Gastrocnemius medialis (tissue), 4 donors: ENCODE results near the gene PATL2. TPM values are rescaled to one million over a fixed set of nuclear protein-coding genes. Genes with fewer than 3 reads are reported as not detected.
"Not testable (repeated sequence)": the region's sequence is repeated elsewhere in the genome, so short reads cannot be mapped to it uniquely, and the experiment has no call there.

ENCODE experiments used
- ATAC-seq, 2 donors: fragments of 150-250 bp; one replicate each; pipeline ENCODE4 v1.9.1; 2016
- DNase-seq, 2 donors: peaks; one replicate each; pipeline ENCODE4 v3.0.0-alpha.2; 2019
- H3K27ac ChIP-seq, 4 donors: fragments of 200-600 bp; sonication (generic); 1 replicate in 1 of 4; 2 replicates in 3 of 4; pipeline ENCODE4 v1.5.1; 2016 to 2018; ENCODE audit warnings: mild to moderate bottlenecking in 2 of 4, moderate library complexity in 1 of 4
- H3K27me3 ChIP-seq, 3 donors: fragments of 200-600 bp; sonication (generic) in 2 of 3; 1 replicate in 1 of 3; 2 replicates in 2 of 3; pipeline versions ENCODE4 v1.5.1 to v1.6.0; 2016 to 2019; ENCODE audit warnings: mild to moderate bottlenecking in 1 of 3, moderate library complexity in 1 of 3
- H3K36me3 ChIP-seq, 2 donors: fragments of 200-600 bp; sonication (generic) in 1 of 2; one replicate each; pipeline ENCODE4 v1.5.1; 2017 to 2018
- H3K4me1 ChIP-seq, 2 donors: fragments of 200-600 bp; sonication (generic) in 1 of 2; one replicate each; pipeline ENCODE4 v1.5.1; 2016 to 2017; ENCODE audit warnings: mild to moderate bottlenecking in 2 of 2
- H3K4me3 ChIP-seq, 4 donors: fragments of 200-600 bp; sonication (generic) in 3 of 4; 1 replicate in 1 of 4; 2 replicates in 3 of 4; pipeline ENCODE4 v1.5.1; 2016 to 2019; ENCODE audit warnings: mild to moderate bottlenecking in 2 of 4
- H3K9me3 ChIP-seq, 3 donors: fragments of 200-600 bp; sonication (generic) in 2 of 3; 1 replicate in 1 of 3; 2 replicates in 2 of 3; pipeline ENCODE4 v1.5.1; 2016 to 2019
- CTCF ChIP-seq, 5 experiments: fragments of 450-650 bp in 3 of 5; fragments of 200-600 bp in 2 of 5; sonication (generic) in 2 of 5; IDR thresholded peaks in 4 of 5; conservative IDR thresholded peaks in 1 of 5; 1 replicate in 4 of 5; 2 replicates in 1 of 5; pipeline ENCODE4 v1.5.1; 2016 to 2019; ENCODE audit warnings: antibody characterized with exemption in 5 of 5, mild to moderate bottlenecking in 3 of 5, moderate library complexity in 3 of 5
- POLR2A ChIP-seq, 2 donors: fragments of 450-650 bp; IDR thresholded peaks; one replicate each; pipeline ENCODE4 v1.6.1; 2017; ENCODE audit warnings: antibody characterized with exemption in 2 of 2, mild to moderate bottlenecking in 2 of 2, moderate library complexity in 2 of 2
- in situ Hi-C, 4 donors: fragments of 200-750 bp; cut with MboI; loops; one replicate each; pipeline versions ENCODE4 v1.15.0 to v1.8.0; 2017; ENCODE audit warnings: low sequenced_read_pairs in 4 of 4
- intact Hi-C: fragments of 100-400 bp; cut with DNase I; formaldehyde crosslinking; loops from one replicate; pipeline ENCODE4 v1.15.1; 2023; ENCODE audit warnings: low total_unique reads
- total RNA-seq, 4 donors: library from RNA; depleted of rRNA; stranded (reverse); fragments of >200 nt; gene quantifications; one replicate each; pipeline versions ENCODE4 v1.1.0 to v1.2.3, GENCODE V29; 2016

The PATL2 gene
- total RNA-seq, 4 donors from 2014 or later = 0.13 TPM; not detected in 3

- in situ Hi-C loops = loop anchor here in 3 of 4 donors (25.0 kb wide), 1 partner anchor 141 kb away; no protein-coding TSS in a partner anchor
- no peaks in the 10 kb centered on the region for H3K27me3 ChIP-seq
- TF ChIP-seq POLR2A (IDR thresholded peaks at IDR 0.05) = peak; percentile 80 to 87
- TF ChIP-seq CTCF (IDR thresholded peaks at IDR 0.05 in 4 of 5, conservative IDR thresholded peaks at IDR 0.05 in 1 of 5) = no peak
- peaks cover 0 to 8% of the 10 kb centered on the region in 2 donors for H3K36me3 ChIP-seq
- DNase-seq = peak; percentile 90 to 96
- peak overlapping the region; percentile 60 to 98 (median 84) for H3K4me3 ChIP-seq
- intact Hi-C loops = loop anchor here (1.0 to 5.0 kb wide), 5 partner anchors 17 to 936 kb away; partner anchors contain the start of genes B2M, EIF3J, PATL2 and SERF2
- ATAC-seq = peak; percentile 98
- H3K4me1 ChIP-seq = peaks cover 16 to 24% of the 10 kb centered on the region in 2 donors
- H3K9me3 ChIP-seq = no peaks in the 10 kb centered on the region
- H3K27ac ChIP-seq = peak overlapping the region; percentile 87 to 100 (median 96)
Measured at GRCh38 chr15:44728576-44729407, 17.7 kb upstream of the PATL2 start.

- intact Hi-C loops (loop anchor here (2.0 to 5.0 kb wide), 4 partner anchors 65 to 936 kb away; partner anchors contain the start of genes EIF3J, SERF2 and SPG11), in situ Hi-C loops (loop anchor here in 3 of 4 donors (25.0 kb wide), 1 partner anchor 141 kb away; no protein-coding TSS in a partner anchor)
- Histone ChIP-seq H3K4me3 (peak overlapping the region; percentile 60 to 98 (median 84)), H3K4me1 (peaks cover 16 to 24% of the 10 kb centered on the region in 2 donors), H3K27ac (peak overlapping the region; percentile 87 to 100 (median 96))
- H3K9me3 ChIP-seq, H3K27me3 ChIP-seq, ATAC-seq, H3K36me3 ChIP-seq, DNase-seq: not testable (repeated sequence)
Measured at GRCh38 chr15:44728232-44728575, 17.1 kb upstream of the PATL2 start.

GRCh38 chr15:44727485-44728231 lies 16.5 kb upstream of the PATL2 start:
- ATAC-seq (no peak), DNase-seq (no peak)
- H3K27ac ChIP-seq = peak overlapping the region; percentile 87 to 100 (median 96)
- peaks cover 16 to 24% of the 10 kb centered on the region in 2 donors for H3K4me1 ChIP-seq
- H3K36me3 ChIP-seq = peaks cover 0 to 8% of the 10 kb centered on the region in 2 donors
- no peak for TF ChIP-seq POLR2A (IDR thresholded peaks at IDR 0.05)
- no peak for TF ChIP-seq CTCF (IDR thresholded peaks at IDR 0.05 in 4 of 5, conservative IDR thresholded peaks at IDR 0.05 in 1 of 5)
- in situ Hi-C loops (loop anchor here in 3 of 4 donors (25.0 kb wide), 1 partner anchor 140 kb away; no protein-coding TSS in a partner anchor), intact Hi-C loops (loop anchor here (2.0 to 5.0 kb wide), 4 partner anchors 65 to 935 kb away; partner anchors contain the start of genes EIF3J, SERF2 and SPG11)
- H3K9me3 ChIP-seq = no peaks in the 10 kb centered on the region
- H3K27me3 ChIP-seq = no peaks in the 10 kb centered on the region
- H3K4me3 ChIP-seq = peak overlapping the region in 1 of 4 donors; percentile 88

GRCh38 chr15:44726568-44727484 lies 15.7 kb upstream of the PATL2 start:
- H3K36me3 ChIP-seq = peaks cover 0 to 5% of the 10 kb centered on the region in 2 donors
- peak in 1 of 2 donors; percentile 29 for DNase-seq
- peak overlapping the region; percentile 87 to 100 (median 96) for H3K27ac ChIP-seq
- no peaks in the 10 kb centered on the region for H3K9me3 ChIP-seq
- intact Hi-C loops = loop anchor here (5.0 kb wide), 2 partner anchors 190 to 935 kb away; partner anchors contain the start of genes EIF3J and SERF2
- H3K4me3 ChIP-seq = peak overlapping the region in 1 of 4 donors; percentile 15
- in situ Hi-C loops = loop anchor here in 3 of 4 donors (25.0 kb wide), 1 partner anchor 140 kb away; no protein-coding TSS in a partner anchor
- TF ChIP-seq POLR2A (IDR thresholded peaks at IDR 0.05) (peak; percentile 18 to 33), CTCF (IDR thresholded peaks at IDR 0.05 in 4 of 5, conservative IDR thresholded peaks at IDR 0.05 in 1 of 5) (no peak)
- no peaks in the 10 kb centered on the region for H3K27me3 ChIP-seq
- peaks cover 16 to 24% of the 10 kb centered on the region in 2 donors for H3K4me1 ChIP-seq
- ATAC-seq = peak; percentile 6 to 13
